Measurements from ENCODE around the gene PLCD1.

- no peak for TF ChIP-seq EZH2 (IDR thresholded peaks at IDR 0.05; ENCODE audit: insufficient read depth, poor library complexity, severe bottlenecking)
- no peak for TF ChIP-seq EZH2phosphoT487 (IDR thresholded peaks at IDR 0.05; ENCODE audit: insufficient read depth, low read depth)
Measured at GRCh38 chr3:37970802-37971201, 58.6 kb downstream of the PLCD1 start.

All from GM23248 (cell line).